Loucy (cell line): ENCODE results near the gene PODN.

Experiments
- H2AFZ ChIP-seq: fragments of 200-600 bp; sonication (generic); 2 replicates; pipeline ENCODE4 v1.6.0; 2016; ENCODE audit warnings: antibody characterized with exemption, mild to moderate bottlenecking, low read length, moderate library complexity
- H3F3A ChIP-seq: fragments of 200-600 bp; 2 replicates; pipeline ENCODE4 v1.6.0; 2016; ENCODE audit warnings: antibody characterized with exemption, low read depth, mild to moderate bottlenecking
- H3K27me3 ChIP-seq: fragments of 200-600 bp; sonication (generic); 2 replicates; pipeline ENCODE4 v1.6.1; 2014; ENCODE audit warnings: low read length, mild to moderate bottlenecking; ENCODE audit not compliant: insufficient read depth, poor library complexity, severe bottlenecking
- H3K36me3 ChIP-seq: fragments of 200-600 bp; sonication (generic); 2 replicates; pipeline ENCODE4 v1.6.1; 2016; ENCODE audit warnings: low read length; ENCODE audit not compliant: insufficient read depth
- H3K4me1 ChIP-seq: fragments of 200-600 bp; sonication (generic); 2 replicates; pipeline ENCODE4 v1.5.1; 2014; ENCODE audit warnings: low read length, mild to moderate bottlenecking; ENCODE audit not compliant: insufficient read depth, poor library complexity, severe bottlenecking
- H3K4me2 ChIP-seq: fragments of 200-600 bp; sonication (generic); 2 replicates; pipeline ENCODE4 v1.6.0; 2014; ENCODE audit warnings: antibody characterized with exemption, low read length, low read depth, mild to moderate bottlenecking; ENCODE audit not compliant: poor library complexity, severe bottlenecking
- H3K4me3 ChIP-seq: fragments of 200-600 bp; sonication (generic); 2 replicates; pipeline ENCODE4 v1.5.1; 2014; ENCODE audit warnings: low read length, mild to moderate bottlenecking, mixed read lengths; ENCODE audit not compliant: poor library complexity, severe bottlenecking
- H3K79me2 ChIP-seq: fragments of 200-600 bp; sonication (generic); 2 replicates; pipeline ENCODE4 v1.6.1; 2014; ENCODE audit warnings: low read length; ENCODE audit not compliant: insufficient read depth
- H3K9ac ChIP-seq: fragments of 200-600 bp; sonication (generic); 2 replicates; pipeline ENCODE4 v1.6.0; 2014; ENCODE audit warnings: mild to moderate bottlenecking, low read depth, low read length, moderate library complexity; ENCODE audit not compliant: poor library complexity, severe bottlenecking
- H3K9me2 ChIP-seq: fragments of 200-600 bp; sonication (generic); replicated peaks from 2 replicates; pipeline ENCODE4 v1.6.1; 2016; ENCODE audit warnings: low read depth, low read length, mixed read lengths
- H3K9me3 ChIP-seq: fragments of 200-600 bp; sonication (generic); 2 replicates; pipeline ENCODE4 v1.6.1; 2014; ENCODE audit warnings: mild to moderate bottlenecking, antibody characterized with exemption, low read length, low read depth; ENCODE audit not compliant: insufficient read depth
- H4K20me1 ChIP-seq: fragments of 200-600 bp; sonication (generic); 2 replicates; pipeline ENCODE4 v1.6.0; 2014; ENCODE audit warnings: antibody characterized with exemption, low read length, mild to moderate bottlenecking; ENCODE audit not compliant: insufficient read depth, poor library complexity, severe bottlenecking
- EZH2phosphoT487 ChIP-seq: fragments of 200-600 bp; IDR thresholded peaks from 2 replicates; pipeline ENCODE4 v1.6.1; 2018; ENCODE audit warnings: antibody characterized with exemption, mild to moderate bottlenecking, moderate library complexity, borderline replicate concordance
- TF ChIP-seq, protein P1 (sequence below): fragments of 200-600 bp; sonication (generic); conservative IDR thresholded peaks from 2 replicates; pipeline ENCODE4 v1.5.1; 2014; ENCODE audit warnings: mild to moderate bottlenecking, antibody characterized with exemption, low read length

The PODN gene

DNA sequence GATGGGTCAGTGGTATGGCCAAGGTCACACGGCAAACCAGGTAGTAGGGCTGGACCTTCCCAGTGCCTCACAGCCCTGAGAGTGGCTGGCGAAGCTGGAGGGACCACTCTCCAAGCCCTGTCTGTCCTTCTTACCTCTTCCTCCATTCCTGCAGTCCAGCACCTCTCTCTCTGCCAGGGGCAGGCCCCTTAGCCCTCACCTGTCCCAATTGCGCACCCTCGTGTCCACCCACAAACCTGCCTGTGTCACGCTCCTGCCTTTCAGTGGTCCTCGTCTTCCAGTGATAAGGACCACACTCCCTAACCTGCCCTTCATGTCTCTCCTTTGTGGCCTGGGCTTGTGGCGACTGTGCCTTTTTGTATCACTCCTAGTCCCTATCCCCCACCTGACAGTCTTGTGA, 3.4 kb downstream of the PODN start:
- no peaks in the 10 kb centered on the region for H3K4me1 ChIP-seq
- no peak for TF ChIP-seq EZH2phosphoT487
- TF ChIP-seq, protein P1, sequence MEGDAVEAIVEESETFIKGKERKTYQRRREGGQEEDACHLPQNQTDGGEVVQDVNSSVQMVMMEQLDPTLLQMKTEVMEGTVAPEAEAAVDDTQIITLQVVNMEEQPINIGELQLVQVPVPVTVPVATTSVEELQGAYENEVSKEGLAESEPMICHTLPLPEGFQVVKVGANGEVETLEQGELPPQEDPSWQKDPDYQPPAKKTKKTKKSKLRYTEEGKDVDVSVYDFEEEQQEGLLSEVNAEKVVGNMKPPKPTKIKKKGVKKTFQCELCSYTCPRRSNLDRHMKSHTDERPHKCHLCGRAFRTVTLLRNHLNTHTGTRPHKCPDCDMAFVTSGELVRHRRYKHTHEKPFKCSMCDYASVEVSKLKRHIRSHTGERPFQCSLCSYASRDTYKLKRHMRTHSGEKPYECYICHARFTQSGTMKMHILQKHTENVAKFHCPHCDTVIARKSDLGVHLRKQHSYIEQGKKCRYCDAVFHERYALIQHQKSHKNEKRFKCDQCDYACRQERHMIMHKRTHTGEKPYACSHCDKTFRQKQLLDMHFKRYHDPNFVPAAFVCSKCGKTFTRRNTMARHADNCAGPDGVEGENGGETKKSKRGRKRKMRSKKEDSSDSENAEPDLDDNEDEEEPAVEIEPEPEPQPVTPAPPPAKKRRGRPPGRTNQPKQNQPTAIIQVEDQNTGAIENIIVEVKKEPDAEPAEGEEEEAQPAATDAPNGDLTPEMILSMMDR: no peak
- H3K9me3 ChIP-seq: no peaks in the 10 kb centered on the region
- no peak overlapping the region for H2AFZ ChIP-seq
- H3K4me3 ChIP-seq: no peak overlapping the region
- peaks cover 8% of the 10 kb centered on the region for H3K27me3 ChIP-seq
- no peak overlapping the region for H3K9ac ChIP-seq
- H3F3A ChIP-seq: no peaks in the 10 kb centered on the region
- H3K79me2 ChIP-seq: no peaks in the 10 kb centered on the region
- H3K9me2 ChIP-seq: no peaks in the 10 kb centered on the region
- no peaks in the 10 kb centered on the region for H3K36me3 ChIP-seq
- no peaks in the 10 kb centered on the region for H4K20me1 ChIP-seq
- no peak overlapping the region for H3K4me2 ChIP-seq

DNA sequence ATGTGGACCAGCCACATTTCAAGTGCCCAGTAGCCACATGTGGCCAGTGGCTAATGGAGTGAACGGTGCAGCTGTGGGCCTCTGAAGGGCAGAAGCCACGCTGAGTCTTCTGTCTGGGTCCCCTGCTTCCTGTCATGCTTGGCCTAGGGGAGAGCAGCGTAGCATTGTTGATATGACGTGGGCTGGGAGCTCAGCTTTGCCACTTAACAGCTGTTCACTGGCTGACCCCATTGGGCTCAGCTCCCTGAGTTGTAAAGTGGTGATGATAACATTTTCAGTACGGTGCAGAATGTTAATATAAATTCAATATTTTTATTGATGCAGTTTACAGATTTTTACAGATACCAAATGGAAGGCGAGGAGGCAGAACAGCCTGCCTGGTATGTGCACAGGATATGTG, 4.5 kb downstream of the PODN start:
- H2AFZ ChIP-seq: no peak overlapping the region
- no peaks in the 10 kb centered on the region for H3K79me2 ChIP-seq
- H3K9me3 ChIP-seq: no peaks in the 10 kb centered on the region
- H4K20me1 ChIP-seq: no peaks in the 10 kb centered on the region
- TF ChIP-seq EZH2phosphoT487: no peak
- TF ChIP-seq, protein P1: no peak
- no peaks in the 10 kb centered on the region for H3F3A ChIP-seq
- no peak overlapping the region for H3K4me3 ChIP-seq
- peaks cover 8% of the 10 kb centered on the region for H3K27me3 ChIP-seq
- H3K9me2 ChIP-seq: no peaks in the 10 kb centered on the region
- no peaks in the 10 kb centered on the region for H3K4me1 ChIP-seq
- H3K4me2 ChIP-seq: no peak overlapping the region
- no peaks in the 10 kb centered on the region for H3K36me3 ChIP-seq
- H3K9ac ChIP-seq: no peak overlapping the region

DNA sequence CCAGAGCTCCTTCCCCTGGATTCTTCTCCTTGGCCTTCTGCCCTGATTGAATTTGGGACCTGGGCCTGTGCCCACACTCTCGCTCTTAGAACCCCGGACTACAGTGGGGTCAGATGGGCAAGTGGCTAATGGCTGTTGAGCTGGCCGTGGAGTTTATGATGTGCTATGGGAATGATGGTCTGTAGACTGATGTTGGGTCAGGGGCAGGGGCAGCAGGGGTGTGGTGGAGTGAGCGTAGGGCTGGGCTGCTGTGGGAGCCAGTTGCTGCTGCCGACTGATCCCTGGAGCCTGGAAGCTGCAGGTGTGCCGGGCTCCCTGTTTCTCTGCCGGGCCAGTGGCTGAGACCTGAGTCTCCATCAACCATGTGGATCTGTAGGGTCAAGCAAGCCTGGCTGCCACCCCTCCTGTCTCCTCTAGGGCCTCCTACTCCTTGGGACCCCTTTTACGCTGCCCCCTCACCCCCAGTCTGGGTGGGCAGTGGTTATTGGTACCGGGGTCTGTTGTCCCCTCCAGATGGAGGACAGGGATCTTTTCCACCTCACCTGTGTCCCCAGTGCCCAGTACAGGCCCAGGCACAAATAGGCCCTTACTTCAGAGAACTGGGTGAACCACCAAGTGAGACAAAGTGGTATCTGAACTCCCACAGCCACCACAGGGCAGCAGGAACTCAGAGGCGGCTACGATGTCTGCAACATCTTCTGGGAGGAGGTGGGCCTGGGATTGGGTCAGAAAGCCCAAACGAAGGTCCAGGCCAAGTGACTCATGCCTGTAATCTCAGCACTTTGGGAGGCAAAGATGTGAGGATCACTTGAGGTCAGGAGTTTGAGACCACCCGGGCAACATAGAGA, 5.1 kb downstream of the PODN start:
- Histone ChIP-seq H3K9me3 (no peaks in the 10 kb centered on the region), H3K36me3 (no peaks in the 10 kb centered on the region), H3K4me1 (no peaks in the 10 kb centered on the region), H3K4me3 (no peak overlapping the region), H3K27me3 (peaks cover 8% of the 10 kb centered on the region), H3K9me2 (no peaks in the 10 kb centered on the region), H4K20me1 (no peaks in the 10 kb centered on the region), H3K79me2 (no peaks in the 10 kb centered on the region), H3K9ac (no peak overlapping the region), H2AFZ (no peak overlapping the region), H3F3A (no peaks in the 10 kb centered on the region), H3K4me2 (no peak overlapping the region)
- TF ChIP-seq, protein P1: no peak
- TF ChIP-seq EZH2phosphoT487: no peak
